Parathyroid adenoma (tissue), 2 donors: ENCODE results near the gene MGP.

ENCODE experiments used
- H2AFZ ChIP-seq: fragments of 300-600 bp; sonication (generic); one replicate; pipeline ENCODE4 v1.7.0; 2017; ENCODE audit warnings: antibody characterized with exemption, mild to moderate bottlenecking
- H3K27ac ChIP-seq: fragments of 300-600 bp; sonication (generic); one replicate; pipeline ENCODE4 v1.7.0; 2017
- H3K27me3 ChIP-seq: fragments of 300-600 bp; sonication (generic); one replicate; pipeline ENCODE4 v1.7.0; 2017; ENCODE audit warnings: low read length; ENCODE audit not compliant: control insufficient read depth, insufficient read depth
- H3K36me3 ChIP-seq: fragments of 300-600 bp; sonication (generic); one replicate; pipeline ENCODE4 v1.7.0; 2017; ENCODE audit warnings: low read length; ENCODE audit not compliant: control insufficient read depth, insufficient read depth
- H3K4me1 ChIP-seq: fragments of 300-600 bp; sonication (generic); one replicate; pipeline ENCODE4 v1.7.0; 2017; ENCODE audit warnings: control low read depth
- H3K4me2 ChIP-seq: fragments of 300-600 bp; sonication (generic); one replicate; pipeline ENCODE4 v1.7.0; 2017; ENCODE audit warnings: low read length
- H3K4me3 ChIP-seq: fragments of 300-600 bp; sonication (generic); one replicate; pipeline ENCODE4 v1.7.0; 2017; ENCODE audit warnings: low read depth, low read length
- H3K79me2 ChIP-seq: fragments of 300-600 bp; sonication (generic); one replicate; pipeline ENCODE4 v1.7.0; 2017; ENCODE audit warnings: control low read depth
- H3K9ac ChIP-seq: fragments of 300-600 bp; sonication (generic); one replicate; pipeline ENCODE4 v1.7.0; 2017; ENCODE audit warnings: mild to moderate bottlenecking
- H3K9me3 ChIP-seq: fragments of 300-600 bp; sonication (generic); one replicate; pipeline ENCODE4 v1.7.0; 2017; ENCODE audit warnings: low read length; ENCODE audit not compliant: control insufficient read depth
- CTCF ChIP-seq: fragments of 300-600 bp; sonication (generic); IDR thresholded peaks from one replicate; pipeline ENCODE4 v1.7.0; 2017; ENCODE audit warnings: antibody characterized with exemption, mild to moderate bottlenecking
- donor health status: primary hyperparathyroidism.

MGP gene

GRCh38 chr12:14885718-14886221 lies at the start of gene MGP:
Gene MGP (minus strand): TSS chr12:14885854. CDS start chr12:14885791, 63 bp downstream.
- no peak for TF ChIP-seq CTCF
- Histone ChIP-seq H3K4me2 (peak within 1 kb of the TSS; percentile 52), H3K27me3 (no peaks in the 10 kb centered on the region), H3K4me1 (no peaks in the 10 kb centered on the region), H3K9me3 (no peaks in the 10 kb centered on the region), H3K36me3 (no peaks in the 10 kb centered on the region), H3K27ac (peak within 1 kb of the TSS; percentile 33), H3K4me3 (peak within 1 kb of the TSS; percentile 42), H2AFZ (peak within 1 kb of the TSS; percentile 36), H3K9ac (no peak within 1 kb of the TSS), H3K79me2 (no peaks in the 10 kb centered on the region)

- Histone ChIP-seq H3K4me2 (no peak overlapping the region), H3K9ac (no peak overlapping the region), H2AFZ (no peak overlapping the region), H3K27ac (no peak overlapping the region), H3K4me3 (no peak overlapping the region), H3K27me3 (no peaks in the 10 kb centered on the region), H3K79me2 (no peaks in the 10 kb centered on the region), H3K36me3 (no peaks in the 10 kb centered on the region), H3K9me3 (no peaks in the 10 kb centered on the region), H3K4me1 (no peaks in the 10 kb centered on the region)
- TF ChIP-seq CTCF = no peak
Measured at GRCh38 chr12:14935031-14935430, 49.4 kb upstream of the MGP start.

GRCh38 chr12:14934511-14934910 lies 48.9 kb upstream of the MGP start:
- Histone ChIP-seq H3K4me2 (no peak overlapping the region), H3K27ac (no peak overlapping the region), H3K4me1 (no peaks in the 10 kb centered on the region), H3K9me3 (no peaks in the 10 kb centered on the region), H3K79me2 (no peaks in the 10 kb centered on the region), H2AFZ (no peak overlapping the region), H3K27me3 (no peaks in the 10 kb centered on the region), H3K36me3 (no peaks in the 10 kb centered on the region), H3K9ac (no peak overlapping the region), H3K4me3 (no peak overlapping the region)
- TF ChIP-seq CTCF = no peak

- H3K9ac ChIP-seq = no peak overlapping the region
- H3K27me3 ChIP-seq = no peaks in the 10 kb centered on the region
- no peak overlapping the region for H2AFZ ChIP-seq
- no peaks in the 10 kb centered on the region for H3K36me3 ChIP-seq
- no peaks in the 10 kb centered on the region for H3K9me3 ChIP-seq
- H3K4me1 ChIP-seq = no peaks in the 10 kb centered on the region
- H3K4me3 ChIP-seq = no peak overlapping the region
- H3K79me2 ChIP-seq = no peaks in the 10 kb centered on the region
- no peak overlapping the region for H3K27ac ChIP-seq
- H3K4me2 ChIP-seq = no peak overlapping the region
- no peak for TF ChIP-seq CTCF
Measured at GRCh38 chr12:14931791-14932560, 46.3 kb upstream of the MGP start.

DNA sequence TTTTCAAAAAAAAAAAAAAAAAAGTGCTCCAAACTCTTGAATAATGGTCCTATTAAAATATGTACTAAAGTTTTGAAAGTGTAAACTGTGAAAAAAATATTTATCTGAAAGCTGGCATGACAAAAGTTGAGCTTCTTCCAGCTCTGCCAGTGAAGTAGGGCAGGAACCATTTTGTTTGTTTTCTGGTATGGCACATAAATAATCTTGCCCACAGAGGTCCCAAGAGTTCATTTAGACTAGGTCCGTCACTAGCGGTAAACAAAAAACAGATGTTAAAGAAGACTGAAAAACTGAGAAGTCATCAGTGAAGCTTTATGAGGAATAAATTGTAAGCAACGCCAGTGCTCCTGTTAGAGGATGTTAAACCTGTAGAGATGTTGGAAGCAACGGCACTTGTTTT lies 45.7 kb upstream of the MGP start:
- Histone ChIP-seq H2AFZ (no peak overlapping the region), H3K27ac (no peak overlapping the region), H3K4me1 (no peaks in the 10 kb centered on the region), H3K79me2 (no peaks in the 10 kb centered on the region), H3K9ac (no peak overlapping the region), H3K27me3 (no peaks in the 10 kb centered on the region), H3K9me3 (no peaks in the 10 kb centered on the region), H3K4me2 (no peak overlapping the region), H3K36me3 (no peaks in the 10 kb centered on the region), H3K4me3 (no peak overlapping the region)
- no peak for TF ChIP-seq CTCF
